Measurements from ENCODE around the gene MEI1. TPM values are rescaled to one million over a fixed set of nuclear protein-coding genes. Genes with fewer than 3 reads are reported as not detected.

MEI1 gene
- total and polyA plus RNA-seq, 4 donors, result 0.33 to 1.3 (median 0.72) TPM

DNA sequence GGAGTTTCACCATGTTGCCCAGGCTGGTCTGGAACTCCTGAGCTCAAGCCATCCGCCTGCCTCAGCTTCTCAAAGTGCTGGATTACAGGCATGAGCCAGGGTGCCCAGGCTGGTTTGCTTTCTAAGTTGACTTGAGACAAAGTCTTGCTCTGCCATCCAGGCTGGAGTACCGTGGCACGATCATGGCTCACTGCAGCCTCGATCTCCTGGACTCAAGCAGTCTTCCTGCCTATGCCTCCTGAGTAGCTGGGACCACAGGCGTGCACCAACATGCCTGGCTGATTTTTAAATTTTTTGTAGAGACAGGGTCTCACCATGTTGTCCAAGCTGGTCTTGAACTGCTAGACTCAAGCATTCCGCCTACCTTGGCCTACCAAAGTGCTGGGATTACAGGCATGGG lies 41.6 kb upstream of the MEI1 start (continued):
- TF ChIP-seq RXRA (IDR thresholded peaks at IDR 0.05) (no peak), JUND (IDR thresholded peaks at IDR 0.05) (no peak), TAF1 (conservative IDR thresholded peaks at IDR 0.05) (no peak)

DNA sequence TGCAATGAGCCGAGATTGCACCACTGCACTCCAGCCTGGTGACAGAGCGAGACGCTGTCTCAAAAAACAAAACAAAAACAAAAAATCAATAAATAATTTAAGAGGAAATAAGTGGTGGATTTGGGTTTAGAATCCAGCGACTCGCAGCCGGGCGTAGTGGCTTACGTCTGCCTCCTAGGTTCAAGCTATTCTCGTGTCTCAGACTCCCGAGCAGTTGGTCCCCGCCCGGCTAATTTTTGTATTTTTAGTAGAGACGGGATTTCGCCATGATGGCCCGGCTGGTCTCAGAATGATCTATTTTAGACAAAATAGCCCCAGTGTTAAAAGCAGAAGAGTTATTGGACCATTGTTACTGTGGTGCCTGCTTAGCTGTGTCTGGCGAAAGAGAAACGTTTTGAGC lies 40.4 kb upstream of the MEI1 start:
- 96% methylated on average over 17 of the region's 17 CpGs for WGBS
- TF ChIP-seq RXRA (IDR thresholded peaks at IDR 0.05), result no peak
- no peak for TF ChIP-seq TAF1 (conservative IDR thresholded peaks at IDR 0.05)
- TF ChIP-seq, protein P1, sequence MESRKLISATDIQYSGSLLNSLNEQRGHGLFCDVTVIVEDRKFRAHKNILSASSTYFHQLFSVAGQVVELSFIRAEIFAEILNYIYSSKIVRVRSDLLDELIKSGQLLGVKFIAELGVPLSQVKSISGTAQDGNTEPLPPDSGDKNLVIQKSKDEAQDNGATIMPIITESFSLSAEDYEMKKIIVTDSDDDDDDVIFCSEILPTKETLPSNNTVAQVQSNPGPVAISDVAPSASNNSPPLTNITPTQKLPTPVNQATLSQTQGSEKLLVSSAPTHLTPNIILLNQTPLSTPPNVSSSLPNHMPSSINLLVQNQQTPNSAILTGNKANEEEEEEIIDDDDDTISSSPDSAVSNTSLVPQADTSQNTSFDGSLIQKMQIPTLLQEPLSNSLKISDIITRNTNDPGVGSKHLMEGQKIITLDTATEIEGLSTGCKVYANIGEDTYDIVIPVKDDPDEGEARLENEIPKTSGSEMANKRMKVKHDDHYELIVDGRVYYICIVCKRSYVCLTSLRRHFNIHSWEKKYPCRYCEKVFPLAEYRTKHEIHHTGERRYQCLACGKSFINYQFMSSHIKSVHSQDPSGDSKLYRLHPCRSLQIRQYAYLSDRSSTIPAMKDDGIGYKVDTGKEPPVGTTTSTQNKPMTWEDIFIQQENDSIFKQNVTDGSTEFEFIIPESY (IDR thresholded peaks at IDR 0.05), result no peak
- no peak for TF ChIP-seq HNF4A (conservative IDR thresholded peaks at IDR 0.05)
- TF ChIP-seq, protein P2, sequence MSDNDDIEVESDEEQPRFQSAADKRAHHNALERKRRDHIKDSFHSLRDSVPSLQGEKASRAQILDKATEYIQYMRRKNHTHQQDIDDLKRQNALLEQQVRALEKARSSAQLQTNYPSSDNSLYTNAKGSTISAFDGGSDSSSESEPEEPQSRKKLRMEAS (IDR thresholded peaks at IDR 0.05), result no peak
- TF ChIP-seq YY1 (IDR thresholded peaks at IDR 0.05), result no peak
- TF ChIP-seq, protein P3, sequence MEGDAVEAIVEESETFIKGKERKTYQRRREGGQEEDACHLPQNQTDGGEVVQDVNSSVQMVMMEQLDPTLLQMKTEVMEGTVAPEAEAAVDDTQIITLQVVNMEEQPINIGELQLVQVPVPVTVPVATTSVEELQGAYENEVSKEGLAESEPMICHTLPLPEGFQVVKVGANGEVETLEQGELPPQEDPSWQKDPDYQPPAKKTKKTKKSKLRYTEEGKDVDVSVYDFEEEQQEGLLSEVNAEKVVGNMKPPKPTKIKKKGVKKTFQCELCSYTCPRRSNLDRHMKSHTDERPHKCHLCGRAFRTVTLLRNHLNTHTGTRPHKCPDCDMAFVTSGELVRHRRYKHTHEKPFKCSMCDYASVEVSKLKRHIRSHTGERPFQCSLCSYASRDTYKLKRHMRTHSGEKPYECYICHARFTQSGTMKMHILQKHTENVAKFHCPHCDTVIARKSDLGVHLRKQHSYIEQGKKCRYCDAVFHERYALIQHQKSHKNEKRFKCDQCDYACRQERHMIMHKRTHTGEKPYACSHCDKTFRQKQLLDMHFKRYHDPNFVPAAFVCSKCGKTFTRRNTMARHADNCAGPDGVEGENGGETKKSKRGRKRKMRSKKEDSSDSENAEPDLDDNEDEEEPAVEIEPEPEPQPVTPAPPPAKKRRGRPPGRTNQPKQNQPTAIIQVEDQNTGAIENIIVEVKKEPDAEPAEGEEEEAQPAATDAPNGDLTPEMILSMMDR (IDR thresholded peaks at IDR 0.05; ENCODE audit: low read depth, low read length, missing input control), result no peak
- TF ChIP-seq FOXA1 (IDR thresholded peaks at IDR 0.05), result no peak
- TF ChIP-seq, protein P4, sequence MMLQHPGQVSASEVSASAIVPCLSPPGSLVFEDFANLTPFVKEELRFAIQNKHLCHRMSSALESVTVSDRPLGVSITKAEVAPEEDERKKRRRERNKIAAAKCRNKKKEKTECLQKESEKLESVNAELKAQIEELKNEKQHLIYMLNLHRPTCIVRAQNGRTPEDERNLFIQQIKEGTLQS (IDR thresholded peaks at IDR 0.05), result no peak
- TF ChIP-seq GABPA (IDR thresholded peaks at IDR 0.05 in 1 of 2, conservative IDR thresholded peaks at IDR 0.05 in 1 of 2), result no peak
- TF ChIP-seq RAD21 (IDR thresholded peaks at IDR 0.05), result no peak
- no peak for TF ChIP-seq JUND (IDR thresholded peaks at IDR 0.05)
- TF ChIP-seq SP1 (IDR thresholded peaks at IDR 0.05), result no peak
- TF ChIP-seq EGR1 (IDR thresholded peaks at IDR 0.05; ENCODE audit: low read depth in 2 of 2), result no peak
- TF ChIP-seq NR2F2 (IDR thresholded peaks at IDR 0.05), result no peak
- TF ChIP-seq HNF4G (IDR thresholded peaks at IDR 0.05), result no peak
- TF ChIP-seq, protein P5, sequence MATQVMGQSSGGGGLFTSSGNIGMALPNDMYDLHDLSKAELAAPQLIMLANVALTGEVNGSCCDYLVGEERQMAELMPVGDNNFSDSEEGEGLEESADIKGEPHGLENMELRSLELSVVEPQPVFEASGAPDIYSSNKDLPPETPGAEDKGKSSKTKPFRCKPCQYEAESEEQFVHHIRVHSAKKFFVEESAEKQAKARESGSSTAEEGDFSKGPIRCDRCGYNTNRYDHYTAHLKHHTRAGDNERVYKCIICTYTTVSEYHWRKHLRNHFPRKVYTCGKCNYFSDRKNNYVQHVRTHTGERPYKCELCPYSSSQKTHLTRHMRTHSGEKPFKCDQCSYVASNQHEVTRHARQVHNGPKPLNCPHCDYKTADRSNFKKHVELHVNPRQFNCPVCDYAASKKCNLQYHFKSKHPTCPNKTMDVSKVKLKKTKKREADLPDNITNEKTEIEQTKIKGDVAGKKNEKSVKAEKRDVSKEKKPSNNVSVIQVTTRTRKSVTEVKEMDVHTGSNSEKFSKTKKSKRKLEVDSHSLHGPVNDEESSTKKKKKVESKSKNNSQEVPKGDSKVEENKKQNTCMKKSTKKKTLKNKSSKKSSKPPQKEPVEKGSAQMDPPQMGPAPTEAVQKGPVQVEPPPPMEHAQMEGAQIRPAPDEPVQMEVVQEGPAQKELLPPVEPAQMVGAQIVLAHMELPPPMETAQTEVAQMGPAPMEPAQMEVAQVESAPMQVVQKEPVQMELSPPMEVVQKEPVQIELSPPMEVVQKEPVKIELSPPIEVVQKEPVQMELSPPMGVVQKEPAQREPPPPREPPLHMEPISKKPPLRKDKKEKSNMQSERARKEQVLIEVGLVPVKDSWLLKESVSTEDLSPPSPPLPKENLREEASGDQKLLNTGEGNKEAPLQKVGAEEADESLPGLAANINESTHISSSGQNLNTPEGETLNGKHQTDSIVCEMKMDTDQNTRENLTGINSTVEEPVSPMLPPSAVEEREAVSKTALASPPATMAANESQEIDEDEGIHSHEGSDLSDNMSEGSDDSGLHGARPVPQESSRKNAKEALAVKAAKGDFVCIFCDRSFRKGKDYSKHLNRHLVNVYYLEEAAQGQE (IDR thresholded peaks at IDR 0.05), result no peak
- TF ChIP-seq FOXA2 (IDR thresholded peaks at IDR 0.05), result no peak
- Histone ChIP-seq H3K27ac (ENCODE audit: low read depth in 1 of 2, low read length in 2 of 2) (no peak overlapping the region), H3K36me3 (ENCODE audit: control insufficient read depth in 4 of 4, insufficient read depth in 3 of 4, low read depth in 1 of 4, low read length in 3 of 4) (peaks cover 19 to 80% (median 77%) of the 10 kb centered on the region in 4 donors), H3K27me3 (ENCODE audit: control insufficient read depth in 4 of 4, insufficient read depth in 4 of 4, low read length in 3 of 4) (no peaks in the 10 kb centered on the region), H3K9ac (ENCODE audit: low read depth in 1 of 2, low read length in 2 of 2) (no peak overlapping the region), H3K4me1 (ENCODE audit: control insufficient read depth in 4 of 4, insufficient read depth in 4 of 4, low read length in 3 of 4) (peaks cover 0 to 4% (median 0%) of the 10 kb centered on the region in 4 donors), H3K4me3 (ENCODE audit: low read depth in 1 of 3, low read length in 3 of 3) (no peak overlapping the region), H3K9me3 (ENCODE audit: control insufficient read depth in 4 of 4, low read length in 3 of 4) (no peaks in the 10 kb centered on the region)
- DNase-seq (ENCODE audit: low spot score), result no peak

Measured in liver (tissue), 9 donors.